ENCODE results near the gene PKNOX2. TPM values are rescaled to one million over a fixed set of nuclear protein-coding genes. Genes with fewer than 3 reads are reported as not detected.
"Not testable (repeated sequence)": the region's sequence is repeated elsewhere in the genome, so short reads cannot be mapped to it uniquely, and the experiment has no call there.

PKNOX2 gene
- total and polyA plus RNA-seq, 2 donors = 4.7 to 6.5 TPM

DNA sequence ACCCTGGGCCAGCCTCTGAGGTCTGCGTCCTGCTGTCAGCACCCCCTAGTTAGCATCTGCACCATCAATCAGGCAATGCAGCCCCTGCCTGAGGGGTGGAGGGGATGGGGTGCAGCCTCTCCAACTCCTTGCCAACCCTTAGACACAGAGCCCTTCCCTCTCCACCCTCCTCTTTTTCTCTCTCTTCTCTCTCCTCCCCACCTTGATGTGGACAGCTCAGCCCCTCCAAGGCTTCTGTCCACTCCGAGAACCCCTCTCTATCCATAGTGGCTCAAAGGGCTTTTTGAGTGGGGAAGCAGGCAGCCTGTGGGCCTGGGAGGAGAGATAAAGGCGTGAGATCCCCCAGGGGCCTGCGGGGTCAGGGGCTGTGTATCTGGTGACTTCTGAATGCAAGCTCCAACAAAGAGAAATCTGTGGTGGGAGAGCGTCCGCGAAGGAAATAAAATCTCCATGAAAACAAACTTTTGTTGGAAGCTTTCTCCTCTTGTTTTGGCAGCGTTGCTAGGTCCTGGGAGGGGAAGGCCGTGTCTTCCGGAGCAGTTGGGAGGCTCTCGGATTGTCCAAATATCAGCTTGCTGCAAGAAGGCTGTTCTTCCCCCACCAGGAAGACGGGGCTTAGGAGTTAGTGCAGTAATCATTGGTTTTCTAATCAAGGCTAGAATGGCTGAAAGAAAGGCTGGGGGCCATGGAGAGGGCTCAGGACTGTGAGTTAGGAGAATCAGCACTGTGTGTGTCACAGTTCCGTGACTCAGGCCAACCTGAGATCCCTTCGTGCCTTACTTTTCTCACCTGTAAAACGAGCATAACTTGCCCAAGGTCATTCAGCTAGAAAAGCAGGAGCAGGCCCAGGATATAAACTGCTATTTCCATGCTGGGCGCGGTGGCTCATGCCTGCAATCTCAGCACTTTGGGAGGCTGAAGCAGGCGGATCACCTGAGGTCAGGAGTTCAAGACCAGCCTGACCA, 50.3 kb downstream of the PKNOX2 start:
- peak overlapping the region; percentile 83 for H3K27ac ChIP-seq (ENCODE audit: low read depth)
- no peak overlapping the region for H3K4me3 ChIP-seq (ENCODE audit: low read depth, low read length)
- WGBS = 36% methylated on average over 18 of the region's 18 CpGs
- peak; percentile 67 for DNase-seq (ENCODE audit: extremely low spot score)
- H3K36me3 ChIP-seq (ENCODE audit: insufficient read depth) = no peaks in the 10 kb centered on the region
- peaks cover 3% of the 10 kb centered on the region for H3K4me1 ChIP-seq (ENCODE audit: insufficient read depth)

DNA sequence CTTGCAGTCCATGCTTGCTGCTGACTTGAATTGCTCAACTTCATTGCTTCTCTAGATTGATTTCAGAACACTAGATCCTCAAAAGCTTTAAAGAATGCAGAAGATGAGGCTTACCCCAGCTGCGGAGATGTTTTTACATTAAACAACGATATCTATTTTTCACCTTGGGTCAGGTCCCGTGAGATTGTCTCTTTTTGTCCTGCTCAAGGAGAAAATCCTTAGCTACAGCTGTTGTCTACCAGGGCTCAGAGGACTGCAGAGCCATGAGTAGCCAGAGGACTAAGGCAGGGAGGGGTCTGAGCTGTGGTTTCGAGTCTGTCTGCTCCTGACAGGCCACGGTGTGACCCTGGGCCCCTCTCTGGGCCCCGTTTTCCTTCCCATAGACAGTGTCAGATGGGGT, 51.4 kb downstream of the PKNOX2 start:
- peak overlapping the region; percentile 54 for H3K27ac ChIP-seq (ENCODE audit: low read depth)
- no peaks in the 10 kb centered on the region for H3K36me3 ChIP-seq (ENCODE audit: insufficient read depth)
- no peak for DNase-seq (ENCODE audit: extremely low spot score)
- no peak overlapping the region for H3K4me3 ChIP-seq (ENCODE audit: low read depth, low read length)
- 52% methylated on average over 6 of the region's 6 CpGs for WGBS
- peaks cover 3% of the 10 kb centered on the region for H3K4me1 ChIP-seq (ENCODE audit: insufficient read depth)

DNA sequence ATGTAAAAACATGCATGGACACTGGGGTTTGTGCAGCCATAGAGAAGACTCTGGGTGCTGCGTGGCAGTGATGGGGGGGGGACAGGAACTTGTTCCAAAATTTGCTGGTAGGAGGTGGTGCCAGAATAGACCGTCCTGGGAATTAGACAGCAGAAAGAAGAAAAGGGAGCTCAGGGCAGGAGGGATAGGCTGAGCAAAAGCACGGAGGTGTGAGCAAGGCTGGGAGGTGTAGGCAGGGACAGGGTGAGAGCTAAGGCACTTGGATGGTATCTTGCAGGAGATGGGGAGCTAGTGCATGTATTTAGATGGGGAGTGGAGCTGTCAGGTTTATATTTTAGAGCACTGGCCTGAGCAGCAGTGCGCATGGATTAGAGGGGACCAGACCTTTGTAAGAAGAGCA, 53.8 kb downstream of the PKNOX2 start:
- no peak overlapping the region for H3K4me3 ChIP-seq (ENCODE audit: low read depth, low read length)
- 85% methylated on average over 4 of the region's 4 CpGs for WGBS
- DNase-seq (ENCODE audit: extremely low spot score) = no peak

DNA sequence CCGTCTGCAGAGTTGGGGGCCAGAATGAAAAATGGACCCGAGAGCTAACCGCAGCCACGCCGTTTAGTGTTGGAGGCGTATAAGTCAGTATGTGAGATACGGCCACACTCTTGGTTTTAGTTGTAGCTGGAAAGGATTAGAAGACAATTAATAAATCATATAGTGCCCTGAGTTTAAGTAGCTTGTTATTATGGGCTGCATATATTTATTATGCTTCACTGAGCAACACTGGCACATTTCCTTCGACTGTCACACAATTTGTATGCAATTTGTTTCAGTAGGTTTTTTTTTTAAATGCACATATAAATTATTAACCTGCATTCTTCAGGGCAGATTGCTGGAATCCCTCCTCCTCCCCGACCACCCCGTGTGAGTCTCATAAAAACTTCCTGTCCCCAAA, 56.9 kb downstream of the PKNOX2 start:
- 83% methylated on average over 10 of the region's 10 CpGs for WGBS
- H3K27ac ChIP-seq (ENCODE audit: low read depth) = no peak overlapping the region
- H3K36me3 ChIP-seq (ENCODE audit: insufficient read depth) = no peaks in the 10 kb centered on the region
- DNase-seq (ENCODE audit: extremely low spot score) = no peak
- H3K4me1 ChIP-seq (ENCODE audit: insufficient read depth) = peaks cover 2% of the 10 kb centered on the region
- H3K4me3 ChIP-seq (ENCODE audit: low read depth, low read length) = no peak overlapping the region

More for the DNA sequence above, 53.8 kb downstream of the PKNOX2 start:
- no peaks in the 10 kb centered on the region for H3K36me3 ChIP-seq (ENCODE audit: insufficient read depth)
- H3K4me1 ChIP-seq (ENCODE audit: insufficient read depth) = peaks cover 2% of the 10 kb centered on the region
- H3K27ac ChIP-seq (ENCODE audit: low read depth) = no peak overlapping the region

DNA sequence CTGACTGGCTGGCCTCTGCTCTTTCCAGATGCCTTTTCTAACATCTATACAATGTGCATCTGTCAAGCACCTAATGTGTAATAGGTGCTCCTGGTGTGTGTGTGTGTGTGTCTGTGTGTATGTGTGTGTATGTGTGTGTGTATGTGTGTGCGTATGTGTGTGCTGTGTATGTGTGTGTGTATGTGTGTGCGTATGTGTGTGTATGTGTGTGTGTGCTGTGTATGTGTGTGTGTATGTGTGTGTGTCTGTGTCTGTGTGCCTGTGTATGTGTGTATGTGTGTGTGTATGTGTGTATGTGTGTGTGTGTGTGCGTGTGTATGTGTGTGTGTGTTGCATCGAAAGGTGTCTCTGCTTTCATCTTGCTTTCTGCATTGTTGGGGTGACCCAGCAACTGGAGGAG, 57.9 kb downstream of the PKNOX2 start:
- Histone ChIP-seq H3K36me3 (ENCODE audit: insufficient read depth) (no peaks in the 10 kb centered on the region), H3K4me3 (ENCODE audit: low read depth, low read length) (no peak overlapping the region), H3K27ac (ENCODE audit: low read depth) (no peak overlapping the region), H3K4me1 (ENCODE audit: insufficient read depth) (no peaks in the 10 kb centered on the region)
- DNase-seq (ENCODE audit: extremely low spot score) = no peak
- WGBS = 95% methylated on average over 4 of the region's 4 CpGs

DNA sequence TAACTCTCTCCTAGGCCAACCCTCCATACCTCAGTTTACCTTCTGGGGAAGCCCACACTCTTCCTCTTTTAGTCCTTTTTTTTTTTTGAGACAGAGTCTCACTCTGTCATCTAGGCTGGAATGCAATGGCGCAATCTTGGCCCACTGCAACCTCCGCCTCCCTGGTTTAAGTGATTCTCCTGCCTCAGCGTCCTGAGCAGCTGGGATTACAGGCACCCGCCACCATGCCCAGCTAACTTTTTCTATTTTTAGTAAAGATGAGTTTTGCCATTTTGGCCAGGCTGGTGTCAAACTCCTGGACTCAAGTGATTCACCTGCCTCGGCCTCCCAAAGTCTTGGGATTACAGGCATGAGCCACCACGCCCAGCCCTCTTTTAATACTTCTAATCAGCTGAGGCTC, 58.6 kb downstream of the PKNOX2 start:
- 83% methylated on average over 6 of the region's 6 CpGs for WGBS
- not testable (repeated sequence) for DNase-seq (ENCODE audit: extremely low spot score); H3K4me3 ChIP-seq (ENCODE audit: low read depth, low read length); H3K36me3 ChIP-seq (ENCODE audit: insufficient read depth); H3K4me1 ChIP-seq (ENCODE audit: insufficient read depth); H3K27ac ChIP-seq (ENCODE audit: low read depth)

DNA sequence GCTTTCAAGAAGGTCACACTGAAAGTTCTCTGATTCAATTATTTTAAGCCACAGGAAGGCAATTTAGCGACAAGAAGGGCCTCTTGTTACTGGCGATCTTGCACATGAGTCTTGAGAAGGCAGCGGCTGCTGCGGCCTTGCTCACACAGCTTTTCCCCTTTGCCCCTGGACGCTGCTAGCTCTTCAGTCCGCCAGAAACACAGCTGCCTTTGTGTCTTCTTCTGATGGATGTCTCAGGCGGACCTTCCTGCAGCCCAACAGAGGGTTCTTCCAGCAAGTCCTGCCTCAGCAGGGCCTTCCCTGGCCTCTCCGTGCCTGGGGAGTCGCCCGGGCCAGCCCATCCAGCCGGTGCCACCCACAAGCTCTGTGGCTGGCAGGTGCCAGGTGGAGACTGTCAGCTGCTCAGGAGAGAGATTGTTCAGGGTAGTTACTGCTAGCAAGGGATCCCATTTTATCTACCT, 59.4 kb downstream of the PKNOX2 start:
- no peak for DNase-seq (ENCODE audit: extremely low spot score)
- 84% methylated on average over 11 of the region's 11 CpGs for WGBS
- Histone ChIP-seq H3K4me3 (ENCODE audit: low read depth, low read length) (no peak overlapping the region), H3K36me3 (ENCODE audit: insufficient read depth) (no peaks in the 10 kb centered on the region), H3K27ac (ENCODE audit: low read depth) (no peak overlapping the region), H3K4me1 (ENCODE audit: insufficient read depth) (no peaks in the 10 kb centered on the region)

DNA sequence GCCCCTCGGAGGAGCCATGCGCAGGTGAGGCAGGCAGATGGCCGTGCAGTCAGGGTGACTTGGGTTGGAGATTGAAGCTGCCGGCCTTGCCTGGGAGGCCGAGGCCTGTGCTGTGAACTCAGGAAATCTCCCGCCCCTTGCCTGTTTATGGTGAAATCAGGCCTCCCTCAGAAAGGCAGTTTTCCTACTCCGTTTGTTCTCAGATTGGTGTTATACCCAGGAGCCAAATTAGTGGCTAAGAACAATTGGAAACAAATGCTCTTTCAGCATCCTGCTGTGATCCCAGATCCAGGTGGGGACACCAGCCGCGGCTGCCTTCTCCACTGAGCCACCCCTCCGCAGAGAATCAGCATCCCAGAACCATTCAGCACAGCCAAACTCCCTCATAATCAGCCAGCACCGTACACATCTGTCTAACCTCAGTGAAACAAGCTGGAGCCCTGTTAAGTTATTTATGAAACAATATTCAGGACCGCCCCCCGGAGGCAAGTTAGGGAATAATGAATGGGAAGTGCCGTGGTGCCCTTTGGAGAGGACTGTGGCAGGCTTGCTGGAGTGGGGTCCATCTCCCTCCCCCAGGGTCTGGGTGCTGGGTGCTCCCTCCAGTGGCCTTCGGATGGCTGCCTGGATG, 60.0 kb downstream of the PKNOX2 start:
- Histone ChIP-seq H3K4me1 (ENCODE audit: insufficient read depth) (no peaks in the 10 kb centered on the region), H3K4me3 (ENCODE audit: low read depth, low read length) (no peak overlapping the region), H3K36me3 (ENCODE audit: insufficient read depth) (no peaks in the 10 kb centered on the region), H3K27ac (ENCODE audit: low read depth) (no peak overlapping the region)
- DNase-seq (ENCODE audit: extremely low spot score) = no peak
- 51% methylated on average over 15 of the region's 15 CpGs for WGBS

DNA sequence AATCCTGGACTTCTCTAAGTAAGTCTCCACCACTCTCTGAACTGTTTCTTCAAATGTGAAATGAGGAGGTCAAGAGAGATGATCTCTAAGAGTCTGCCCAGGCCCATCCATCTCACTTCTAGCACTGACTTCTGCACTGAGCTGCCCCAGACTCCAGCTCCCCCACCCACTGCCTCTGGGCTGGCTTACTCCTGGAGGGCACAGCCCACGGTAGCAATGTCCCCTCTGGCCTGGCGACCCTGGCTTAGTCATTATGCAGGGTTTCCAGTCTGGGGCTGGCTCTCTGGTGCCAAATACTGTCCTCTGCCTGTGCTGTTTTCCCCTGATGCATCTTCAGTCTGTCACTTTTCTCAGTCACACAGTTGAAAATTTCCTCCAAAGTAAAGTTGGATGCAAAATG, 60.9 kb downstream of the PKNOX2 start:
- Histone ChIP-seq H3K4me1 (ENCODE audit: insufficient read depth) (no peaks in the 10 kb centered on the region), H3K36me3 (ENCODE audit: insufficient read depth) (no peaks in the 10 kb centered on the region), H3K4me3 (ENCODE audit: low read depth, low read length) (no peak overlapping the region), H3K27ac (ENCODE audit: low read depth) (no peak overlapping the region)
- 91% methylated on average over 2 of the region's 2 CpGs for WGBS
- DNase-seq (ENCODE audit: extremely low spot score) = no peak

DNA sequence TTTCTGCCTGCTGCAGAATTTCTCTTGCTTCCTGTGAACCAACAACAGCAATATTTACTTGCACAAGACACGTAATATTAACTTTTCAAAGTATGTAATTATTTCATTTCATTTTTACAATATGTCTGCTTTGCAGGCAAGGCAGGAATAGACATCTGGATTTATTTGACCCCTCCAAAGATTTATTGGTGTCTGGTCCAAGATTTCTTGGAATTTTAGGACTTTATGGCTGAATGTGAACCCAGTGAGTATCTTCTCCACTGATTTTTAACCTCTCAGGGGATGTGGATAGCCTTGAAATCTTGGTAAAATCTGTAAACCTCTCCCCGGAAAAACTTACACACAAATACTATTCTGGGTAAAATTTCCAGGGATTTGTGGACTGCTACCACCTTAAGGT, 61.5 kb downstream of the PKNOX2 start:
- Histone ChIP-seq H3K4me3 (ENCODE audit: low read depth, low read length) (no peak overlapping the region), H3K27ac (ENCODE audit: low read depth) (no peak overlapping the region), H3K36me3 (ENCODE audit: insufficient read depth) (no peaks in the 10 kb centered on the region), H3K4me1 (ENCODE audit: insufficient read depth) (no peaks in the 10 kb centered on the region)
- 62% methylated on average over 2 of the region's 2 CpGs for WGBS
- DNase-seq (ENCODE audit: extremely low spot score) = no peak

DNA sequence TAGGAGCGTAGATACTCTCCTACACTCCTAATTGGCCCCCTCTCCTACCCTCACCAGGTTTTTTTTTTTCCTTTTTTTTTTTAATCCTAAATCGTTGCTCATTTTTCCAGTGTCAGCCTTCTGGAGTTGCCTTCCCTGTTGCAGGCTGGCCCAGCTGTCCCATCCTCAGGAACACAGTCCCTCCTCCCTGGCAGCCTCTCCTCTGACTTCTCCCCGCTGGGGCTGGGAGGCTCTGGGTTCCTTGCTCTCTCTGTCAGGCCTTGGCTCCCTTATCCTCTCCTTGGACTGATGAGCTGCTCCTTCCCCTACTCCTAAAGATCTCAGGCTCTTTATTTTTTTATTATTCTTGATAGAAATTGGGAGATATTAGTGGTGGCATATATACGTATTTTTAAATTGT, 62.2 kb downstream of the PKNOX2 start:
- WGBS = 66% methylated on average over 4 of the region's 4 CpGs
- Histone ChIP-seq H3K4me3 (ENCODE audit: low read depth, low read length) (no peak overlapping the region), H3K27ac (ENCODE audit: low read depth) (no peak overlapping the region), H3K4me1 (ENCODE audit: insufficient read depth) (no peaks in the 10 kb centered on the region), H3K36me3 (ENCODE audit: insufficient read depth) (no peaks in the 10 kb centered on the region)
- no peak for DNase-seq (ENCODE audit: extremely low spot score)

DNA sequence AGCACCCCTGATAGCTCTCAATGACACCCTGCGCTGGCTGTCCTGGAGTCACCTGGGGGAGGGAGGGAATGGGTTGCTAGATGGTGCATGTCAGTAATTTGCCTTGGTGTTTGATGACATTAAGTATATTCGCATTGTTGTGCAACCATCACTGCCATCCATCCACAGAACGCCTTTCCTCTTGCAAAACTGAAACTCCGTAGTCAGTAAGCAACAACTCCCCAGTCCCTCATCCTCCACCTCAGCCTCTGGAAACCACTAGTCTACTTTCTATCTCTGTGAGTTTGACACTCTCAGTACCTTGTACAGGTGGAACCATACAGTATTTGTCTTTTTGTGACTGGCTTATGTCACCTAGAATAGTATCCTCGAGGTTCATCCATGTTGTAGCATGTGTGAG, 62.6 kb downstream of the PKNOX2 start:
- Histone ChIP-seq H3K4me1 (ENCODE audit: insufficient read depth) (no peaks in the 10 kb centered on the region), H3K4me3 (ENCODE audit: low read depth, low read length) (no peak overlapping the region), H3K36me3 (ENCODE audit: insufficient read depth) (no peaks in the 10 kb centered on the region), H3K27ac (ENCODE audit: low read depth) (no peak overlapping the region)
- DNase-seq (ENCODE audit: extremely low spot score) = no peak
- WGBS = 92% methylated on average over 5 of the region's 5 CpGs

DNA sequence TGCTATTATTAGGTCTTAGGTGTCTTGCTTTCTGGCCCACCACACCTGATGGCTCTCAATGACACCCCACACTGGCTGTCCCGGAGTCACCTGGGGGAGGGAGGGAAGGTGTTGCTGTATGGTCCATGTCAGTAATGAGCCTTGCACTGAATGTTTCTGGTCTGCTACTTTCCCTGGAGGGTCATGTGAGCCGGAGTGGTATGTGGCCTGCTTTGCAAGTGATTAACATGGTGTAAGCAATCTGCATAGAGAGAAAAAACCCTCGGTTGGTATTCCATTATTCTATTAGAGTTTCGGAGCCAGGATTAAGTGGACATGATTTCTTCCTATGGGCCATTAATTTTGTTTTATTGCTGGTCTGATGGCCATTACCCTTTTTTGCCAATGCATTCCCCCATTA, 63.9 kb downstream of the PKNOX2 start:
- 79% methylated on average over 4 of the region's 4 CpGs for WGBS
- no peaks in the 10 kb centered on the region for H3K36me3 ChIP-seq (ENCODE audit: insufficient read depth)
- H3K27ac ChIP-seq (ENCODE audit: low read depth) = no peak overlapping the region
- H3K4me1 ChIP-seq (ENCODE audit: insufficient read depth) = no peaks in the 10 kb centered on the region
- no peak overlapping the region for H3K4me3 ChIP-seq (ENCODE audit: low read depth, low read length)
- no peak for DNase-seq (ENCODE audit: extremely low spot score)

DNA sequence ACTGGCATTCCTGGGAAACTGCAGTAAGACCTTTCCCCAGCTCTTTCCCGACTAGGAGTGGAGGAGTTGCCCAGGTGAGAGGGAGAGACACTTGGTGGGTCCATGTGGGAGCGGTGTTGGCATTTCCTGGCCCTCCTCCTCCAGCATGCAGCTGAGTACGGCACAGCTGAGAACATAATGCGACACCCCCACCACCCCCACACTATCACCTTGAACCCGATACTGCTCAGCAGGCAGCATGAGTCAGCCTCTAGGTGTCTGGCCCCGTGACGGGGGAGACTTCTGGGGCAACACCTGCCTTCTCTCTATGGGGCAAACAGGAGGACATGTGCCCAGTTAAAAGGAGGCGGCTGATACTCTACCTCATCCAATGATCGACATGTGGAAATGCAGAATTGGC, 64.4 kb downstream of the PKNOX2 start:
- no peak for DNase-seq (ENCODE audit: extremely low spot score)
- Histone ChIP-seq H3K4me1 (ENCODE audit: insufficient read depth) (no peaks in the 10 kb centered on the region), H3K36me3 (ENCODE audit: insufficient read depth) (no peaks in the 10 kb centered on the region), H3K27ac (ENCODE audit: low read depth) (no peak overlapping the region), H3K4me3 (ENCODE audit: low read depth, low read length) (no peak overlapping the region)
- 88% methylated on average over 9 of the region's 9 CpGs for WGBS
